HL-60 (cell line): ENCODE results near the gene CLEC4F.

Experiments used
- DNase-seq, 2 experiments: peaks; one replicate each; pipeline ENCODE4 v3.0.0-alpha.2; 2010 to 2020; ENCODE audit warnings: low read depth in 1 of 2, low spot score in 1 of 2
- H3K27ac ChIP-seq: fragments of 250-450 bp; sonication (Bioruptor Pico); replicated peaks from 2 replicates; pipeline ENCODE4 v1.5.1; 2020; ENCODE audit warnings: mild to moderate bottlenecking, moderate library complexity
- H3K27me3 ChIP-seq: fragments of 250-450 bp; sonication (Bioruptor Pico); 2 replicates; pipeline ENCODE4 v1.5.1; 2021; ENCODE audit warnings: mild to moderate bottlenecking, moderate library complexity; ENCODE audit not compliant: insufficient read depth, poor library complexity, severe bottlenecking
- H3K4me3 ChIP-seq: replicated peaks from 2 replicates; pipeline ENCODE4 v1.5.1; 2011; ENCODE audit warnings: mild to moderate bottlenecking, control low read depth, low read length; ENCODE audit not compliant: insufficient read depth
- GABPA ChIP-seq: IDR thresholded peaks from 2 replicates; pipeline ENCODE4 v1.6.1; 2012; ENCODE audit warnings: low read depth
- POLR2AphosphoS5 ChIP-seq: IDR thresholded peaks from 2 replicates; pipeline ENCODE4 v1.6.1; 2012; ENCODE audit warnings: low read depth
- SPI1 ChIP-seq: IDR thresholded peaks from 2 replicates; pipeline ENCODE4 v1.6.1; 2012; ENCODE audit warnings: low read depth, mild to moderate bottlenecking, borderline replicate concordance
- TF ChIP-seq, protein P1 (sequence below): IDR thresholded peaks from one replicate; pipeline ENCODE4 v1.5.1; 2011; ENCODE audit warnings: low read length, control low read depth, inconsistent platforms; ENCODE audit not compliant: insufficient read depth
- TF ChIP-seq, protein P2 (sequence below): IDR thresholded peaks from 2 replicates; pipeline ENCODE4 v1.6.1; 2012; ENCODE audit warnings: low read depth; ENCODE audit not compliant: insufficient replicate concordance

CLEC4F gene

DNA sequence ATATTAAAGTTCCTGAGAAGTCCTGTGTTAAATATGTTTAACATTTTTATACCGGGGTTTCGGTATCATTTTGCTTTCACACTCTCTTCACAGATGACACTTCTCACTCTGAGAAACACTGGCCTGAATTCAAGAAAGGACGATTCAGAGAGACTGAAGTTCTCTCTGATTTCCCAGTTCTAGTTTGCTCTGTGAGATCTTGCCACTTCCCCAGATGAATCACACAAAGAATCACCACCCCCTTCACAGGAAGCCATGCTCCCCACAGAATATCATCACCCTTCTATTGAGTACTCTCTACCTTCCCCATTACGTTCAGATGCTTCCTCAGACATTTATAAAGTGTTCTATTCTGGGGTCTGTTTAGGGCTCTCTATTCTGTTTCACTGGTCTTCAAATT, 31.3 kb upstream of the CLEC4F start:
- TF ChIP-seq POLR2AphosphoS5 (no peak), GABPA (no peak), SPI1 (peak; percentile 23; the same call in 1 of the 2 replicates)
- Histone ChIP-seq H3K4me3 (no peak overlapping the region), H3K27ac (no peak overlapping the region), H3K27me3 (no peaks in the 10 kb centered on the region)
- DNase-seq = peak; percentile 44 to 51

DNA sequence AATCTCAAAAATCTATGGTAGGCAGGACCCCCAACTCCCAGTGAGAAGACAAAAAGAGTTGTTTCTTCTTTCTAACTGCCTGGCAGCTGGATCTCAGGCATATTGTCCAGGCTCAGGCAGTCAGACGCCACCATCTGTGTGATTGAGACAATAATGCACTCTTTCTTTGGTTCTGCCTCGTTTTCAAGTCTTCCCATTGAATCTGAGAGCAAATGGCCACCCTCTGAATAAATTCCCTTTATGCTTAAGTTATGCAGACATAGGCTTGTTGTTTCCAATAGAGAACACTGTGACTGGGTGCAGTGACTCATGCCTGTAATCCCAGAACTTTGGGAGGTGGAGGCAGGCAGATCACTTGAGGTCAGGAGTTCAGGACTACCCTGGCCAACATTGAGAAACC, 30.5 kb upstream of the CLEC4F start:
- no peak for DNase-seq
- TF ChIP-seq, protein P1, sequence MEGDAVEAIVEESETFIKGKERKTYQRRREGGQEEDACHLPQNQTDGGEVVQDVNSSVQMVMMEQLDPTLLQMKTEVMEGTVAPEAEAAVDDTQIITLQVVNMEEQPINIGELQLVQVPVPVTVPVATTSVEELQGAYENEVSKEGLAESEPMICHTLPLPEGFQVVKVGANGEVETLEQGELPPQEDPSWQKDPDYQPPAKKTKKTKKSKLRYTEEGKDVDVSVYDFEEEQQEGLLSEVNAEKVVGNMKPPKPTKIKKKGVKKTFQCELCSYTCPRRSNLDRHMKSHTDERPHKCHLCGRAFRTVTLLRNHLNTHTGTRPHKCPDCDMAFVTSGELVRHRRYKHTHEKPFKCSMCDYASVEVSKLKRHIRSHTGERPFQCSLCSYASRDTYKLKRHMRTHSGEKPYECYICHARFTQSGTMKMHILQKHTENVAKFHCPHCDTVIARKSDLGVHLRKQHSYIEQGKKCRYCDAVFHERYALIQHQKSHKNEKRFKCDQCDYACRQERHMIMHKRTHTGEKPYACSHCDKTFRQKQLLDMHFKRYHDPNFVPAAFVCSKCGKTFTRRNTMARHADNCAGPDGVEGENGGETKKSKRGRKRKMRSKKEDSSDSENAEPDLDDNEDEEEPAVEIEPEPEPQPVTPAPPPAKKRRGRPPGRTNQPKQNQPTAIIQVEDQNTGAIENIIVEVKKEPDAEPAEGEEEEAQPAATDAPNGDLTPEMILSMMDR = no peak
- TF ChIP-seq, protein P2, sequence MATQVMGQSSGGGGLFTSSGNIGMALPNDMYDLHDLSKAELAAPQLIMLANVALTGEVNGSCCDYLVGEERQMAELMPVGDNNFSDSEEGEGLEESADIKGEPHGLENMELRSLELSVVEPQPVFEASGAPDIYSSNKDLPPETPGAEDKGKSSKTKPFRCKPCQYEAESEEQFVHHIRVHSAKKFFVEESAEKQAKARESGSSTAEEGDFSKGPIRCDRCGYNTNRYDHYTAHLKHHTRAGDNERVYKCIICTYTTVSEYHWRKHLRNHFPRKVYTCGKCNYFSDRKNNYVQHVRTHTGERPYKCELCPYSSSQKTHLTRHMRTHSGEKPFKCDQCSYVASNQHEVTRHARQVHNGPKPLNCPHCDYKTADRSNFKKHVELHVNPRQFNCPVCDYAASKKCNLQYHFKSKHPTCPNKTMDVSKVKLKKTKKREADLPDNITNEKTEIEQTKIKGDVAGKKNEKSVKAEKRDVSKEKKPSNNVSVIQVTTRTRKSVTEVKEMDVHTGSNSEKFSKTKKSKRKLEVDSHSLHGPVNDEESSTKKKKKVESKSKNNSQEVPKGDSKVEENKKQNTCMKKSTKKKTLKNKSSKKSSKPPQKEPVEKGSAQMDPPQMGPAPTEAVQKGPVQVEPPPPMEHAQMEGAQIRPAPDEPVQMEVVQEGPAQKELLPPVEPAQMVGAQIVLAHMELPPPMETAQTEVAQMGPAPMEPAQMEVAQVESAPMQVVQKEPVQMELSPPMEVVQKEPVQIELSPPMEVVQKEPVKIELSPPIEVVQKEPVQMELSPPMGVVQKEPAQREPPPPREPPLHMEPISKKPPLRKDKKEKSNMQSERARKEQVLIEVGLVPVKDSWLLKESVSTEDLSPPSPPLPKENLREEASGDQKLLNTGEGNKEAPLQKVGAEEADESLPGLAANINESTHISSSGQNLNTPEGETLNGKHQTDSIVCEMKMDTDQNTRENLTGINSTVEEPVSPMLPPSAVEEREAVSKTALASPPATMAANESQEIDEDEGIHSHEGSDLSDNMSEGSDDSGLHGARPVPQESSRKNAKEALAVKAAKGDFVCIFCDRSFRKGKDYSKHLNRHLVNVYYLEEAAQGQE = no peak
- TF ChIP-seq POLR2AphosphoS5 = no peak
- no peak for TF ChIP-seq GABPA
- no peak for TF ChIP-seq SPI1
- Histone ChIP-seq H3K27ac (no peak overlapping the region), H3K4me3 (no peak overlapping the region), H3K27me3 (no peaks in the 10 kb centered on the region)

DNA sequence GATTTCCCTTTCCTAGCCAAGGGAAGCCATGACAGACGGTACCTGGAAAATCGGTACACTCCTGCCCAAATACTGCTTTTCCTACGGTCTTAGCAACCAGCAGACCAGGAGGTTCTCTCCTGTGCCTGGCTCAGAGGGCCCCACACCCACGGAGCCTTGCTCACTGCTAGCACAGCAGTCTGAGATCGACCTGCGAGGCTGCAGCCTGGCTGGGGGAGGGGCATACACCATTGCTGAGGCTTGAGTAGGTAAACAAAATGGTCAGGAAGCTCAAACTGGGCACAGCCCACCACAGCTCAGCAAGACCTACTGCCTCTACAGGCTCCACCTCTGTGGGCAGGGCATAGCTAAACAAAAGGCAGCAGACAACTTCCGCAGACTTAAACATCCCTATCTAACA, 22.0 kb upstream of the CLEC4F start:
- no peak for DNase-seq
- no peak overlapping the region for H3K27ac ChIP-seq
- TF ChIP-seq, protein P2 = no peak
- TF ChIP-seq GABPA (no peak), SPI1 (no peak)
- TF ChIP-seq, protein P1 = no peak

DNA sequence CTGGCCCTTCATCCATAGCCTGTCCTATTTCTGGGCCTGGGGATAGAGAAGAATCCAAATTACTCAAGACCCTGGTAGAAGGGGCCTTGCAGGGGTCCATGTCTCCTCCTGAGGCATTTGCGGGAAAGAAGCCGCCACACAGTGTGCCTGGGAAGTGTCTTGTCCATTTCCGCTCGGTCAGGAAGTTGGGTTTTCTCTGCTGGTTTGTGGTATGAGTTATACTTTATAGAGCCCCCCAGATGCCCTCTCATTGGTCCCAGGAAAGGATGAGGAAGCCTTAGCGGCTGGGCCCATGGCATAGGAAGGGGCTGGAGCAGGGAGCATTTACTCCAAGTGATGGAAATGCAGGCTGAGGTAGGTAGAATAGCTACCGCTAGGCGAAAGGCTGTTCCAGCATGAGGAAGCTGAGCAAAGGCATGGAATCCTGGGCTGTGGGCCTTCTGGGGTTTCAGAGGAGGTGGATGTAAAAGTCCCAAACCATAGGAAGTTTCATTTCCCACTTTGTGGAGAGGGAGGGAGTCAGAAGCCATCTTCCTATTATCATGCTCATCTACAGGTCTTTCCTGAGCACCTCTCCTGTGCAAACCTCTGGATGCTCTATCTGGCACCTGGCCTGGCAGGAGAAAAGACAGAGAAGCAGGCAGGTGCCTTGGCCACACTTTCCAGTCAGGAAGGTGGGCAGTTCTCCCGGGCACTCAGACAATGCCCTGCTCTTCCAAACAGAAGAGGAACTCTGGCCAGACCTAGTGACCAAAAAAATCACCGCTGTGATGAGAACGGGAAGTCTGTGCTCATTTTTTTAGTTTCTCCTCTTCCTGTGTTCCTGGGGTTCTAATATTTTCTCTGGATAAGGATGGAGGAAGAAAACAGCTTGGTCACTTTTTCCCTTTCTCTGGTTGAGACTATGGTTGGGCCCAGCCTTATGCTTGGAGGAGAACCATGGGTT, 17.9 kb upstream of the CLEC4F start:
- H3K4me3 ChIP-seq = no peak overlapping the region
- H3K27ac ChIP-seq = no peak overlapping the region
- no peaks in the 10 kb centered on the region for H3K27me3 ChIP-seq
- TF ChIP-seq GABPA (no peak), POLR2AphosphoS5 (no peak), SPI1 (no peak)
- TF ChIP-seq, protein P1 = no peak
- TF ChIP-seq, protein P2 = no peak
- no peak for DNase-seq

More for the DNA sequence above, 22.0 kb upstream of the CLEC4F start:
- no peak overlapping the region for H3K4me3 ChIP-seq
- no peaks in the 10 kb centered on the region for H3K27me3 ChIP-seq
